NCI-H226 (cell line): ENCODE data around the gene NLRP11.
"Not testable (repeated sequence)": the region's sequence is repeated elsewhere in the genome, so short reads cannot be mapped to it uniquely, and the experiment has no call there.

Experiments
- DNase-seq: peaks from one replicate; pipeline ENCODE4 v3.0.0-alpha.2; 2015

Gene NLRP11

GRCh38 chr19:55777528-55777927 lies 54.3 kb downstream of the NLRP11 start:
- DNase-seq = no peak

- DNase-seq = not testable (repeated sequence)
Measured at GRCh38 chr19:55769632-55770031, 62.2 kb downstream of the NLRP11 start.

DNA sequence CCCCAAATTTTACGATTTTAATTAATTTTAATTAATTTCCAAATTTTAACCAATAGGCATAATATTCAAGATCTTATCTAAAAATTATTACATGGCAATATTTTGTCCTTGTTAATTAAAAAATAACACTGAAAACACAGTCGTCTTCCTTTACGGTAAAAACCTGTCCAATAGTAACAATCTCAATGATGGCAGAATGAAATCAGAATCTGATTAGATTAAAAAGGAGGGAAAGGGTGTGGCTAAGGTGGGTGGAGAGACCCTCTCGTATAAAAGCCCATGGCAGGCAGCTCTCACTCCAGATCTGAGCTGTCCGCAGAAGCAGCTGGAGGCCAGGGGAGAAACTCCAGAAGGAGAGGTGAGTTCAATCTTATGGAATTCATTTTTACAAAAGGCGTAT lies 63.0 kb downstream of the NLRP11 start, which contains the start of gene RFPL4AL1:
RFPL4AL1 (plus strand) TSS at position 301 of the 400 bp plus-strand sequence. CDS start 2,687 bp downstream, outside the sequence.
- DNase-seq = not testable (repeated sequence)

DNA sequence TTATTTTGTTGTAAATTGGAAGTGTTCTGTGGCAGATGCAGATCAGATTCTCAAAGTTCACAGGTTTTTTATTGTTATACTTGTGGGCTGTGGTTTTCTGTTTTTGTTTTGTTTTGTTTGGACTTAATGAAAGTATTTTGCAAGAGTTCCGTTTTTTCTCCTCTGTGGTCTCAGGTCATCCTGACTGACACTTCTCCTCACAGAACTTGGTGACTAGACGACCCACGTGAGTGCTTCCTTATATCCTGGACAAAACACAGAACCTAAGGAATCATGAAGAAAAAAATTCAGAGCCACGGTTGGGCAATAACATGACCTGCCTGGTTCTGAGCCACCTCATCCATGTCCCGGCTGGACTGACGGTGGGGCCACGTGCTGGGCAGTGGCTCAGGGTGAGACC lies 65.3 kb downstream of the NLRP11 start:
- DNase-seq = no peak

DNA sequence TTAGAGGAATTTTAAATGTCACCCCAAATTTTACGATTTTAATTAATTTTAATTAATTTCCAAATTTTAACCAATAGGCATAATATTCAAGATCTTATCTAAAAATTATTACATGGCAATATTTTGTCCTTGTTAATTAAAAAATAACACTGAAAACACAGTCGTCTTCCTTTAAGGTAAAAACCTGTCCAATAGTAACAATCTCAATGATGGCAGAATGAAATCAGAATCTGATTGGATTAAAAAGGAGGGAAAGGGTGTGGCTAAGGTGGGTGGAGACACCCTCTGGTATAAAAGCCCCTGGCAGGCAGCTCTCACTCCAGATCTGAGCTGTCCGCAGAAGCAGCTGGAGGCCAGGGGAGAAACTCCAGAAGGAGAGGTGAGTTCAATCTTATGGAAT lies 73.0 kb downstream of the NLRP11 start, which contains the start of gene RFPL4A:
RFPL4A (plus strand) TSS at position 301 of the 400 bp plus-strand sequence. CDS start 2,704 bp downstream, outside the sequence.
- not testable (repeated sequence) for DNase-seq

DNA sequence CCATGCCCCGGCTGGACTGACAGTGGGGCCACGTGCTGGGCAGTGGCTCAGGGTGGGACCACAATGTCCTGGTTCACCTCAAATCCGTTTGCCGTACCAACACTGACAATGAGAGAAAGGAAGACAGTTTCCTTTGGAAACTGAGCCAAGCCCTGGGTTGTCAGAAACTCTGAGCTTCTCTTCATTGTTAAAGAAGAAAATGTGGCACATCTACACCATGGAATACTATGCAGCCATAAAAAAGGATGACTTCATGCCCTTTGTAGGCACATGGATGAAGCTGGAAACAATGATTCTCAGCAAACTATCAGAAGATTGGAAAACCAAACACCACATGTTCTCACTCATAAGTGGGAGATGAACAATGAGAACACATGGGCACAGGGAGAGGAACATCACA lies 75.0 kb downstream of the NLRP11 start:
- DNase-seq = not testable (repeated sequence)

GRCh38 chr19:55753401-55753800 lies 78.4 kb downstream of the NLRP11 start:
- no peak for DNase-seq

DNA sequence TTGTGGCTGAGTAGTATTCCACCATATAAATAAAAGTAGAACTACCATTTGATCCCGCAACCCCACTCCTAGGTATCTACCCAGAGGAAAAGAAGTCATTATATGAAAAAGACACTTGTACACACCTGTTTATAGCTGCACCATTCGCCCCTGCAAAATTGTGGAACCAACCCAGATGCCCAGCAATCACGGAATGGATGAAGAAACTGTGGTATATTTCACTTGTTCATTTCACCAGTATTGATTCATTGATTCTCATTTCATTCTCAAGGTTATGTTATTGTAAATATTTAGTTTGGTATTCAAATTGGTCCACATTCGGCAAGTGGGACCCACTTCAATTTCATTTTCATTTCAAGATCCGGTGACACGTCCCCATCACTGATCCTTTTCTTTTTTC lies 81.1 kb downstream of the NLRP11 start:
- DNase-seq = no peak

- no peak for DNase-seq
Measured at GRCh38 chr19:55738302-55738701, 93.5 kb downstream of the NLRP11 start, which contains the start of gene NLRP9. Gene NLRP9, minus strand, starts transcription at chr19:55738402. Its CDS starts 28 bp downstream, at chr19:55738374.
